Activated naive CD8-positive, alpha-beta T cell treated with anti-CD3 and anti-CD28 coated beads, Interleukin-2, amount 50 U/mL, for 16 hours (primary cell): ENCODE measurements around the gene SNX32.

Experiments used
- DNase-seq: peaks from one replicate; pipeline ENCODE4 v3.0.0-alpha.2; 2020; ENCODE audit warnings: low read depth, low spot score

SNX32 gene

GRCh38 chr11:65854852-65855837 is 21.4 kb downstream of the SNX32 start:
- no peak for DNase-seq

GRCh38 chr11:65855927-65856363 is 22.2 kb downstream of the SNX32 start:
- no peak for DNase-seq

- DNase-seq, result peak; percentile 64
Measured at GRCh38 chr11:65856689-65857499, 23.1 kb downstream of the SNX32 start.

GRCh38 chr11:65857500-65857852 is 23.7 kb downstream of the SNX32 start:
- peak; percentile 41 for DNase-seq

- peak; percentile 92 for DNase-seq
Measured at GRCh38 chr11:65857853-65858680, 24.3 kb downstream of the SNX32 start, which contains the start of gene CFL1. Gene CFL1, minus strand, starts transcription at chr11:65858180. Its CDS starts 81 bp downstream, at chr11:65858099.

GRCh38 chr11:65858681-65859087 is 24.9 kb downstream of the SNX32 start:
- DNase-seq, result no peak

GRCh38 chr11:65859095-65859811 is 25.5 kb downstream of the SNX32 start:
- peak; percentile 97 for DNase-seq

- DNase-seq, result no peak
Measured at GRCh38 chr11:65859812-65860277, 26.1 kb downstream of the SNX32 start.

- peak; percentile 95 for DNase-seq
Measured at GRCh38 chr11:65860278-65861164, 26.8 kb downstream of the SNX32 start, which contains the start of gene MUS81. Gene MUS81, plus strand, starts transcription at chr11:65860433. Its CDS starts 321 bp downstream, at chr11:65860754.

- DNase-seq, result no peak
Measured at GRCh38 chr11:65861165-65861505, 27.4 kb downstream of the SNX32 start.

- no peak for DNase-seq
Measured at GRCh38 chr11:65861533-65862183, 27.9 kb downstream of the SNX32 start.

GRCh38 chr11:65862191-65862735 is 28.5 kb downstream of the SNX32 start:
- DNase-seq, result no peak

- no peak for DNase-seq
Measured at GRCh38 chr11:65862941-65863888, 29.5 kb downstream of the SNX32 start.

- DNase-seq, result no peak
Measured at GRCh38 chr11:65863889-65864705, 30.3 kb downstream of the SNX32 start.

GRCh38 chr11:65864706-65865471 is 31.1 kb downstream of the SNX32 start:
- no peak for DNase-seq
